ENCODE results near the gene KIF25.
"Not testable (repeated sequence)": the region's sequence is repeated elsewhere in the genome, so short reads cannot be mapped to it uniquely, and the experiment has no call there.

KIF25 gene

DNA sequence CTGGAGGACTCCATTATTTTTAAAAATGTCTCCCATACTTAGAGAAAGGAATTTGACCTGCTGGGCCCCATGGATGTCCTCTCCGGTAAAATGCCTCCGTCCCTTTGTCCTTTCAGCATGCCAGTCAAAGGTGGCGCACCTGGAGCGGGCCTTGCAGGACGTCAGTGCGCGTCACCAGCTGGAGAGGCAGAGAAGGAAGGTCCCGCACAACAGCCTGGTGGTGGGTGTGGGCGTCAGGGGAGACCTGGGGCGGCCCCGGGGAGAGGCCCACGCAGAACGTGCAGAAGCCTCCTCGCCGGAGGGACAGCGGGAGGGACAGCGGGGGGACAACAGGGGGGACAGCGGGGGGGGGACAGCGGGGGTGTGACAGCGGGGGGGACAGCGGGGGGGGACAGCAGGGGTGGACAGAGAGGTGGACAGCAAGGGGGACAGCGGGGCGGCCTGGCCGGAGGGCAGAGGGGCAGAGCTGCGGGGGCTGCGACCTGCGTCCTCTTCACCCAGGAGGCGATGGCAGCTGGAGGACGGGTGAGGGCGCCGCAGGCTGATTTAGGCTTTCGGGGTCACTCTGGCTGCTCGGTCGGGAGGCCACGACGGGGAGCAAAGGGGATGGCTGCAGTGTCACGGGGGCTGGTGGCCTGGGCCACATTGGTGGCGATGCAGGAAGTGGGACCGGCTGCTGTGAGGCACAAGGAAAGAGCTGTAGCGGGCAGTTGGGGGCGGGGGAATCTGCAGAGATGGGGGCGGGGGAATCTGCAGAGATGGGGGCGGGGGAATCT is 859 bp upstream of the KIF25 start:
- DNase-seq: no peak

GRCh38 chr6:167998215-167998614 is 744 bp downstream of the KIF25 start:
- no peak for DNase-seq

DNA sequence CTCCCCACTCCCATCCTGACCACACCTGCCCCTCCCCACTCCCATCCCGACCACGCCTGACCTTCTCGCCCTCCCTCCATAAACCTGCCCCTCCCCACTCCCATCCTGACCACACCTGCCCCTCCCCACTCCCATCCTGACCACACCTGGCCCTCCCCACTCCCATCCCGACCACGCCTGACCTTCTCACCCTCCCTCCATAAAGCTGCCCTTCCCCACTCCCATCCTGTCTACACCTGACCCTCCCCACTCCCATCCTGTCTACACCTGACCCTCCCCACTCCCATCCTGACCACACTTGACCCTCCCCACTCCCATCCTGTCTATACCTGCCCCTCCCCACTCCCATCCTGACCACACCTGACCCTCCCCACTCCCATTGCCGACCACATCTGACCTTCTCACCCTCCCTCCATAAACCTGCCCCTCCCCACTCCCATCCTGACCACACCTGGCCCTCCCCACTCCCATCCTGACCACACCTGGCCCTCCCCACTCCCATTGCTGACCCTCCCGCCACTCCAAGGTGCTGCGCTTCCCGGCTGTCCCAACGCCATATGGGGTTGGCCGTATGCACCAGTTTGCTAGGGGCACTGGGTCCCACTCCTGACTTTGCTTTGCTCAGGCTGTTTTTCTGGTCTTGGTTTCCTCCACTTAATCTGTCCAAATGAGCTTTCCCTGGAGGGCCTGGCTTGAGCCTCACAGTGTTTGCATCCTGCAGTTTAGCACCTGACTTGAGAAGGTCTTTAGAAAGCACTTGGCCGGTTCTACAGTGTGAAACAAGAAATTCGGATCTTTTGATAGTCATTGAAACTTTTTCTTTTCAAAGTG is 2.9 kb downstream of the KIF25 start:
- DNase-seq: no peak

DNA sequence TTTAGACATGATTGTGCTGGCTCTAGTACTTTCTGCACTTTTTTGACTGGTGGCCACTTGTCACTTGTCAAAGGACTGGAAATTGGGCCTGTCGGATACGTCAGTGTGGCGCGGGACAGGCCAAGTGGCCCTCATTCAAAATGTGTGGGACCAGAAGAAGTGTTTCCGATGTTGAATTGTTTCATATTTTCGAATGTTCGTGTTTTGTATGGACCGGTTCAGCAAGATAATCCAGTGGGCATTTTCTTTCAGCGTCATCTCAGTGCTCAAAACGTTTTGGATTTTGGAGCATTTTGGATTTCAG is 3.5 kb downstream of the KIF25 start:
- no peak for DNase-seq

DNA sequence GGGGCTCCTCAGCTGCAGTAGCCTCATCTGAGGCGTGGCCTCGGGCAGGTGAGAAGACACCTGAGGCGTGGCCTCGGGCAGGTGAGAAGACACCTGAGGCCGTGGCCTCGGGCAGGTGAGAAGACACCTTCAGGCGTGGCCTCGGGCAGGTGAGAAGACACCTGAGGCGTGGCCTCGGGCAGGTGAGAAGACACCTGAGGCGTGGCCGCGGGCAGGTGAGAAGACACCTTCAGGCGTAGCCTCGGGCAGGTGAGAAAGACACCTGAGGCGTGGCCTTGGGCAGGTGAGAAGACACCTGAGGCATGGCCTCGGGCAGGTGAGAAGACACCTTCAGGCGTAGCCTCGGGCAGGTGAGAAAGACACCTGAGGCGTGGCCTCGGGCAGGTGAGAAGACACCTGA is 4.0 kb downstream of the KIF25 start:
- DNase-seq: not testable (repeated sequence)

DNA sequence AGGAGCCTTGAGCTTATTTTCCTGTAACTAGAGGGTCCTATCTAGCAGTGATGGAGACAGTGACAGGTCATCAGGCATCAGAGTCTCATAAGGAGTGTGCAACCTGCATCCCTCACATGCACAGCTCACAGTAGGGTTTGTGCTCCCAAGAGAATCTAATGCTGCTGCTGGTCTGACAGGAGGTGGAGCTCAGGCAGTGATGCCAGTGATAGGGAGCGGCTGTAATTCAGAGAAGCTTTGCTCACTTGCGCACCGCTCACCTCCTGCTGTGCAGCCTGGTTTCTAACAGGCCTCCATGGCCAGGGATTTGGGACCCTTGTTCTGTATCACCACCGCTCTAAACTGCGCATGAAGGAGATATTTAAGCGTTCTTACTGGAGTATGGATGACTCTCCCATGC is 5.3 kb downstream of the KIF25 start:
- no peak for DNase-seq

DNA sequence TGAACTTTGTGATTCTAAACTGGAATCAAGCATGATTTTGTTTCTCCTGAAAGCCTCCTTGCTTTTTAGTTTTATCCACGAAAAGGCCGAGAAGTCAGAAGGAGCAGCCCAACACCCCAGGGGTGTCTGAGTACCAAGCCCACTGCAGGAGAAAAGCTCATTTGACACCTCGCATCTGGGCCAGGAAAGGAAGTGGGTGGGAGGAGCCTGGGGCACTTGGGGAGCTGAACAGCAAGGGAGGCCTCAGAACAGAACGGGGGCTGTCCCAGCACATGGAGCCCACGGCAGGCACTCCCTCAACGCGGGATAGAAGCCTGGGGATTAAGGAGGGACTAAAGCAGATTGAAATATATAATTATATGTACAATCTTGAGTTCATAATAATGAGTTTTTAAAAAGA is 6.6 kb downstream of the KIF25 start:
- no peak for DNase-seq

GRCh38 chr6:168004945-168005344 is 7.5 kb downstream of the KIF25 start:
- DNase-seq: no peak

DNA sequence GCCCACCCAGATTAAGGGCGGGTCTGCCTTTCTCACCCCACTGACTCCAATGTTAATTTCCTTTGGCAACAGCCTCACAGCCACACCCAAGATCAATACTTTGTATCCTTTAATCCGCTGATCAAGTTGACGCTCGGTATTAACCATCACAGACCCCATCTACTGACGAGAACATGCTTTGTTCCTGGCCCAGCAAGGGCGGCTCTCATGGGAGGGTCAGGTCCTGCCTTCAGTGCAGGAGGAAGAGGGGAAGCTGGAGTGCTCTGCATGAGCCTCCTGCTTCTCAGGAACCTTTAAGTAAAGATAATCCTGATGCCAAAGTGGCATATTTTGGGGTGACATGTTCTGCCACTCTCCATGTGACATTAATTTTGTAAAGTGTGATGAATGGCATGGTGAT is 8.3 kb downstream of the KIF25 start:
- DNase-seq: no peak

GRCh38 chr6:168007592-168008338 is 10.3 kb downstream of the KIF25 start:
- DNase-seq: no peak

GRCh38 chr6:168009331-168009730 is 11.9 kb downstream of the KIF25 start:
- no peak for DNase-seq

DNA sequence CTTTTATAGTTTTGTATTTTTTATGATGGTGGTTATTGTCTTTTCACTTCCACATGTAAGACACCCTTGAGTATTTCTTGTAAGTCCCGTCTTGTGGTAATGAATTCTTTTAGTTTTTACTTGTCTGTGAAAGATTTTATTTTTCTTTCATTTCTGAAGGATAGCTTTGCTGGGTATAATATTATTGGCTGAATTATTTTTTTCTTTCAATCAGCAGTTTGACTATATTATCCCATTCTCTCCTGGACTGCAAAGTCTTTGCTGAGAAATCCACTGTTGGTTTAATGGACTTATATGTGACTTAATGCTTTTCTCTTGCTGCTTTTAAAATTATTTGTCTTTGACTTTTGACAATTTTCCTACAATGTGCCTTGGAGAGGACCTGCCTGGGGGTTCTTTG is 13.8 kb downstream of the KIF25 start:
- no peak for DNase-seq

GRCh38 chr6:168012431-168013249 is 15.2 kb downstream of the KIF25 start:
- DNase-seq: no peak

DNA sequence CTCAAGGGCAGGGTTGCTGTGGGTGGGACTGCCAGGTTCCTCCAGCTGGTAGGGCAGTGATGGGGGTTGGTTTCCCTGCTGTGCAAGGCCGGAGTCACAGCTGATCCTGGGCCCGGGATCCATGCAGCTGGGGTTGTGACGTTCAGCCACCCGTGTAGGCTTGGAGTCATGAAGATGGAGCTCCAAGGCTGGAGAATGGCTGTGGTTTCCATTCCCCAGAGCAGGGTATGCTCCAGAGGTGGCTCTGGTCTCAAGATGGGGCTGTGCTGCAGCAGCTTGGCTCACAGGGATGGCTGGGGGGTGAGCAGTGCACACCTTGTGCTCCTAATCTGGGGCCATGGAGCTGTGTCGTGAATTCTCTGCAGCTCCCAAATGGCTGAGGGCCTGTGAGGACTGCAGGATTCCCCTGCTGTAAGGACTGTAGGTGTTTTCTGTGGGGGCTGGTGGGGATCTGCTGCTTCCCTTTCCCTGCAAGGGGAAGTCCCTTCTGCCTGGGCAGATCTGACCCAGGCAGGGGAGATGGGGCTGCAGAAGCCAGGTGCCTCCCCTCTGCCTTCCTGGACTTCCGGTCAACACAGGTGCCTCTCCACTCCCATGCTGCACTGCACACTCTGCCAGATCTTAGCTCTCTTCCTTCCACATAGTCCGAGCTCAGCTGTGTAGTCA is 15.9 kb downstream of the KIF25 start:
- no peak for DNase-seq

GRCh38 chr6:168014428-168014827 is 17.0 kb downstream of the KIF25 start:
- no peak for DNase-seq

DNA sequence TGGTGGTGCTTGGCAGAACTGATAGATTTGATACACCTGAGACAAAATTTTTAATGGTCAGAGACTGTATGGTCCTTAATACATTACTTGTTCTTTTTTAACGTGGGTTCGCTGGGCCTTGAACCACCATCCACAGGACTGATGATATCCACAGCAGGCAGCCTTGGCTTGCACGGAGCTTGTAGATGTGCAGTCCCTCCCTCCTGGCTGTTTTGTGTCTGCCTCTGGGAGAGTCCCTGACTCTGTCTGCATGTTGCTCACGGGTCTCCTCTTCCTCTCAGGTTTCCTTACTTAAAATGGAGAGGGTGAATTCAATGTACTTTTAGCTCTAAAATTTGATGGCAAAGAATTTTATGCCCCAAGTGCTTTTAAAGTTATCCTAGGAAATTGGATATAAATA is 17.5 kb downstream of the KIF25 start:
- DNase-seq: no peak

DNA sequence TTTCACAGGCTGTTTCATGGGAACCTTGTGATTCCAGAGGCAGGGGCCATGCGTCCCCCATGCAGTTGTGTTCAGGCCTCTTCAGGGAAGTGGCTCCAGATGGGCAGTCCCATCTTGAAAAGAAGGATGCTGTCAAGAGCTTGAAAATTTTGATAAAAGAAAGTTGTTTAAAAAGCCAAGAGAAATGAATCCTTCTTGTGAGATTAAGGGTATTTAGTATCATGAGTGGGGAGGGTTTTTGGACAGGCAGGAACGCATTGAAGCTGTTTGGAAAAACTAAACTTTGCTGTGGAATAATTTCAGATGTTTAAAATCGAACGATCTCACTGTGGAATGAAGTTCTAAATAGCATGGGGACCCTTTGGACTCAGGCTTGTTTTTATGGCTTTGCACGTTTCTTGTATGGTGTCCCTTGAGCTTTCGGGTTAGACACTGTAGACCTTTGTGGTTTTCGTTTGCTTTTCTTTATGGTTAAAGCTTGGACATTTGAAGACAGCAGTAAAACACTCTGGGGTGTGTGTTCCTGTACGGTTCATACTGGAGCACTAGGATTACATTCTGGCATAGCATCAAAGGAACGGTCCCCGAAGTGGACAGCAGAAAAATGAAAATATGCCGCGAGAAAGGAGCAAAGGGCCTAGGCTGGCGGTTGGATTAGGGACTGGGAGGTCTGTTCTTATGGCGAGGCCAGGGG is 18.2 kb downstream of the KIF25 start:
- no peak for DNase-seq

DNA sequence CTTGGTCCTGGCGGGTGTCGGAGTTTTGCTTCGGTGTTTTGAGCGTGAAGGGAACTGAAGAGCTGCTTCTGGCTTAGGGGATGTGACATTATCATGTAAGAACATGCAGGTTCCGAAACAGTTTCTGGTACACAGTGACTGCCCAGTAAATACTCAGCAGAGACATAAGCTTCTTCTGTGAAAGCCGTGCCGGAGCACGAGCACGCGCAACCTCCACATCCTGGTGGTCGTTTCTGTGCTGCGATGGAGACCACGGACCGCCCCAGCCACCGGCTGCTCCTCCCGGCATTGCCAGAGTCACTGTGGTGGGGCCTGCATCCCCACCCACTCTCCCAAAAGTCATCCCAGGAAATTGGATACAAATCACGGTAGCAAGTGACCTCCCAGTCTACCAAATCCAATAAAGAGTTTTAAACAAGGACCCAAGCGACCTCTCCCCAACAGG is 18.7 kb downstream of the KIF25 start:
- no peak for DNase-seq

DNA sequence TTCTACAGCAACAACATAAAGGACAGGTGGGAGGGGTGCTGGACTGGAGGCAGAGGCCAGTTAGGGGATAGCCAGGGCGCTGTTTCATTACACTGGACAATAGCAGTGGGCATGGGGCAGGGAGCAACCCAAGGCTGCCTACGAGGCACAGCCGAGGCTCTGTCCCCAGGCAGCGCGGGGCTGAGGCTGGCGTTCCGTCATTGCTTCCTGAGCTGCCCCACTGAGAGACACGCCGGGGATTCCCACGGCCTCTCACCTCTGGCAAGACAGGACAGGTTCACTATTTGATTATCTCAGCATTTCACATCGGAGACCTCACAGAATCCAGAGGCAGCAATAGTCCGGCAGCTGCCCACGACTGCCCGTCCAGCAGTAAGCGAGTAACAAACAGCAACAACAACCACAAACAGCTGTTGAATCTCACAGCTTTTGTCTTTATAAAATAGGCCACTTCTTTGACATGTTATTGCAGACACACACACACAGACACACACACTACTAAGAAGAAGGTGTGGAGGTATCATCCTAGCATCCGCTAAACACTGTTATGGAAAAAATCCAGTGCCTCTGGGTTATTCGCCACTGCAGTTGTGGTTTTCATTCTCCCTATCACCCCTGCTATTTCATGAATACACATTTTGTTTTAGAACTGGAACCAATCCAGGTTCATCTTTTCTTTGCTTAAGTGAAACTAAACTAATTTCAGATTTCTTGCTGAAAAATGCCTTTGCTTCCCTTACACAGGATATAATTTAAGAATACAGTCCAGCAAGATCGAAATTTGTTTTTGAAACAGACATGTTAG is 19.5 kb downstream of the KIF25 start:
- no peak for DNase-seq

DNA sequence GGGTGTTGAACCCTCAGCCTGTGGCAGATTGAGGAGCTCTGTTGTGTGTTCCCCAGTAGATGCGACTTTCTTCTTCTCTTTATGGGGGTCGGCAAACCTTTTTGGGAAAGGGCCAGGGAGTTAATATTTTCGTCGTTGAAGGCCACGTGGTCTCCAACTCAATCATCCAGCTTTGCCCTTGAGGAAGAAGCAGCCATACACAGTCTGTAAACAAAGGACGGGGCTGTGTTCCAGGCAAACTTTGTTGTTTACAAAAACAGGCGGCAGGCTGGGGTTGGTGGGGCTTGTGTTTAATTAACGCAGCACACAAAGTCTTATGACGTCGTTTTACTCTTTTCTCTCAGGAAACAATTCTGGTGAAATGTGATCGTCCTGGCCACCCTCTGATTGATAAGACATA is 20.2 kb downstream of the KIF25 start:
- no peak for DNase-seq

DNA sequence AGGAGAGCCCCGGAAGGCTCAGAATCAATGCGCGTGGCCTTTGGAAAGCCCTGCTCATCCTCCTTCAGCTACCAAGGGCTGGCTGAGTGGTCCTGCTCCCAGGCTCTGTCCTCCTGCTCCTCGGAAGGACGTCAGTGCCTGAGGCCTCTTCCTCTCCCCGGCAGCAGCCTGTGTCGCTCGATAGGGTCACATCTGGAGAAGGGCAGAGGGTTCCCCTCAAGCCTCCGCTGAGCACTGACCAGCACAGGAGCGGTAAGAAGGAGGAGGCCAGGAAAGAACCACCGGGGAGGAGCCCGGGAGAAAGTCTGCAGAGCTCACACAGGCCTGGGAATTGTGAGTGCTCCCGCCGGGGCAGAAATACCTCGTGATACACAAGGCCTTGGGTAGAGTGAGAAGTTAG is 21.2 kb downstream of the KIF25 start:
- DNase-seq: no peak

Measured in activated CD8-positive, alpha-beta memory T cell treated with anti-CD3 and anti-CD28 coated beads for 24 hours (primary cell).